Breast epithelium (tissue), 3 donors: Measurements from ENCODE around the gene ADAMTS2.

Experiments
- CTCF ChIP-seq, 3 donors: fragments of 450-650 bp; IDR thresholded peaks; one replicate each; pipeline ENCODE4 v1.5.1; 2016 to 2017; ENCODE audit warnings: antibody characterized with exemption in 3 of 3, mild to moderate bottlenecking in 3 of 3, moderate library complexity in 3 of 3
- POLR2A ChIP-seq: fragments of 450-650 bp; IDR thresholded peaks from one replicate; pipeline ENCODE4 v1.6.1; 2016; ENCODE audit warnings: antibody characterized with exemption, mild to moderate bottlenecking, moderate library complexity

GRCh38 chr5:179274321-179275315 lies 70.6 kb downstream of the ADAMTS2 start:
- TF ChIP-seq CTCF (IDR thresholded peaks at IDR 0.05) (no peak), POLR2A (no peak)
